Muscle of arm (tissue), 14 donors: ENCODE results near the gene BUB1B. TPM values are rescaled to one million over a fixed set of nuclear protein-coding genes. Genes with fewer than 3 reads are reported as not detected.
"Not testable (repeated sequence)": the region's sequence is repeated elsewhere in the genome, so short reads cannot be mapped to it uniquely, and the experiment has no call there.

ENCODE experiments used
- DNase-seq: peaks from one replicate; pipeline ENCODE4 v3.0.0-alpha.2; 2013
- long read RNA-seq, 11 donors: transcript quantifications; one replicate each; lab custom pipeline, GENCODE V29; 2026
- polyA plus RNA-seq, 12 donors: library from polyadenylated mRNA; unstranded; fragments of 120-200 nt; gene quantifications; one replicate each; pipeline ENCODE4 v1.2.1, GENCODE V29; 2013; ENCODE audit not compliant: insufficient read length in 12 of 12

BUB1B gene
- 10 to 100 TPM in 10 of 12 donors, 1 to 10 TPM in 1, not detected in 1; 7.8 to 27.8 (median 16.0) TPM for polyA plus RNA-seq
- long read RNA-seq, donor 1, partial matches to known transcripts = 6 of 7 reads
- long read RNA-seq, donor 1, other reads (novel, unspliced or antisense) = 0 of 7 reads
- long read RNA-seq, donor 2 = 0 reads
- long read RNA-seq, donor 3 = 0 reads
- long read RNA-seq, donor 4 = 0 reads
- long read RNA-seq, donor 5, partial matches to known transcripts = 0 of 1 reads
- long read RNA-seq, donor 5, other reads (novel, unspliced or antisense) = 0 of 1 reads
- long read RNA-seq, donor 6 = 0 reads
- long read RNA-seq, donor 7 = 0 reads
- long read RNA-seq, donor 8, partial matches to known transcripts = 0 of 1 reads
- long read RNA-seq, donor 8, other reads (novel, unspliced or antisense) = 0 of 1 reads
- long read RNA-seq, donor 9 = 0 reads
- long read RNA-seq, donor 10, partial matches to known transcripts = 0 of 1 reads
- long read RNA-seq, donor 10, other reads (novel, unspliced or antisense) = 0 of 1 reads
- long read RNA-seq, donor 11, partial matches to known transcripts = 7 of 8 reads
- long read RNA-seq, donor 11, other reads (novel, unspliced or antisense) = 0 of 8 reads

- DNase-seq = peak; percentile 96
These were observed at the start of gene BUB1B for GRCh38 chr15:40160689-40161688. Gene BUB1B, plus strand, starts transcription at chr15:40161069. Its CDS starts 152 bp downstream, at chr15:40161221.

GRCh38 chr15:40111888-40112287 lies 49.0 kb upstream of the BUB1B start:
- no peak for DNase-seq

GRCh38 chr15:40112789-40113188 lies 48.1 kb upstream of the BUB1B start:
- DNase-seq = no peak

GRCh38 chr15:40114218-40114617 lies 46.7 kb upstream of the BUB1B start:
- DNase-seq = no peak

GRCh38 chr15:40115106-40115505 lies 45.8 kb upstream of the BUB1B start:
- DNase-seq = not testable (repeated sequence)

GRCh38 chr15:40115670-40116093 lies 45.2 kb upstream of the BUB1B start:
- no peak for DNase-seq

GRCh38 chr15:40118473-40118872 lies 42.4 kb upstream of the BUB1B start:
- DNase-seq = no peak

GRCh38 chr15:40121911-40122638 lies 38.8 kb upstream of the BUB1B start:
- no peak for DNase-seq

- not testable (repeated sequence) for DNase-seq
These were observed 37.9 kb upstream of the BUB1B start for GRCh38 chr15:40122989-40123388.

- not testable (repeated sequence) for DNase-seq
These were observed 37.0 kb upstream of the BUB1B start for GRCh38 chr15:40123863-40124262.

- not testable (repeated sequence) for DNase-seq
These were observed 36.5 kb upstream of the BUB1B start for GRCh38 chr15:40124333-40124732.

- not testable (repeated sequence) for DNase-seq
These were observed 36.0 kb upstream of the BUB1B start for GRCh38 chr15:40124807-40125285.

- no peak for DNase-seq
These were observed 34.9 kb upstream of the BUB1B start for GRCh38 chr15:40125950-40126349.

GRCh38 chr15:40128766-40129660 lies 31.9 kb upstream of the BUB1B start:
- no peak for DNase-seq

GRCh38 chr15:40130118-40130517 lies 30.8 kb upstream of the BUB1B start:
- DNase-seq = no peak

- no peak for DNase-seq
These were observed 29.9 kb upstream of the BUB1B start for GRCh38 chr15:40130799-40131502.

GRCh38 chr15:40133544-40133943 lies 27.3 kb upstream of the BUB1B start:
- DNase-seq = no peak

GRCh38 chr15:40134885-40135284 lies 26.0 kb upstream of the BUB1B start:
- no peak for DNase-seq

- DNase-seq = not testable (repeated sequence)
These were observed 24.9 kb upstream of the BUB1B start for GRCh38 chr15:40135846-40136450.
